Mammary epithelial cell (primary cell): Measurements from ENCODE around the gene ZNF70.

Experiments used
- CTCF ChIP-seq, 2 donors: IDR thresholded peaks in 1 of 2; conservative IDR thresholded peaks in 1 of 2; 2 replicates each; pipeline ENCODE4 v1.5.1; 2011 to 2012; ENCODE audit warnings: inconsistent platforms in 2 of 2, low read length in 2 of 2, mild to moderate bottlenecking in 2 of 2, control low read depth in 1 of 2, low read depth in 1 of 2; ENCODE audit not compliant: insufficient read depth in 1 of 2; ENCODE audit errors: extremely low read depth in 1 of 2
- EZH2 ChIP-seq: IDR thresholded peaks from 2 replicates; pipeline ENCODE4 v1.6.1; 2012; ENCODE audit warnings: low read length, inconsistent platforms, borderline replicate concordance

- TF ChIP-seq CTCF (conservative IDR thresholded peaks at IDR 0.05 in 1 of 2, IDR thresholded peaks at IDR 0.05 in 1 of 2; ENCODE audit: extremely low read depth in 1 of 2, insufficient read depth in 1 of 2, low read depth in 1 of 2, low read length in 2 of 2) (no peak), EZH2 (no peak)
These were observed 40.2 kb upstream of the ZNF70 start for GRCh38 chr22:23790819-23791737.
